Effector CD4-positive, alpha-beta T cell (primary cell): ENCODE data around the gene COMMD8.

Experiments
- DNase-seq: peaks from one replicate; pipeline ENCODE4 v3.0.0-alpha.2; 2020

Gene COMMD8

DNA sequence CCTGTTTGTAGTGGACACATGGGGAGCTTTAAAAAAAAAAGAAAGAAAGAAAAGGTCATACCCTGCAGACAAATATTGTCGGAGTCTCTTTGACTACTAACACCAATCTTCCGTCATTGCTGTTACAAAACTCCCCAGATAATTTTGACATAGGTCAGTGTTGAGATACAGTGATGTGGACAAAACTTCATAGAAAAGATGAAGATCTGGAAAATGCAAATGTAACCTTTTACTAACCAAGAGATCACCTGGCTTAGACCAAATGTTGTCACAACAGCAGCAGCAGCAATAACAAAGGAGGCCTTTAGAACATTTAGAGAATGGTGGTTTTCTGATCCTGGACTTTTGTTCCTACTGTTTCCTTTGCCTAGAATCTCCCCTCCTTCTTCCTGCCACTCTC lies 8.1 kb upstream of the COMMD8 start:
- DNase-seq = no peak

DNA sequence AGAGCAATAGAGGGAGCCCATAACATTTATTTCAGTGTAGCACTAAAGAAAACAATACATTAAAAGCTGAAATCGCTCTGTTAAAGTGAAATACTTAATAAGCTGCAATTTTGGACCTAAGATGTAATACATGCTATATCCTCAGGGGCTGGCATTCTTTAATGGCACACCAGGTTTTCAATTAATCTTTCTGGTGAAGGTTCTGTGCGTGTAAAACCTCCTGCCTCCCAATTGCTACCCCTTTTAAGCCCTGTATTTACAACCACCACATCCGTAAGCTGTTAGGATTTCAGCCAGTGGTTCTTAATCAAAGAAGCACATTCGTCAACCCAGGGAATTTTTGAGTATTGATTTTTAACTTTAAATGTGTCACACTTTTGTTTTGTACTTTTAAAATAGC lies 7.6 kb upstream of the COMMD8 start:
- no peak for DNase-seq

GRCh38 chr4:47469951-47470350 lies 6.4 kb upstream of the COMMD8 start:
- no peak for DNase-seq

- DNase-seq = no peak
These were observed 5.3 kb upstream of the COMMD8 start for GRCh38 chr4:47468706-47469365.

DNA sequence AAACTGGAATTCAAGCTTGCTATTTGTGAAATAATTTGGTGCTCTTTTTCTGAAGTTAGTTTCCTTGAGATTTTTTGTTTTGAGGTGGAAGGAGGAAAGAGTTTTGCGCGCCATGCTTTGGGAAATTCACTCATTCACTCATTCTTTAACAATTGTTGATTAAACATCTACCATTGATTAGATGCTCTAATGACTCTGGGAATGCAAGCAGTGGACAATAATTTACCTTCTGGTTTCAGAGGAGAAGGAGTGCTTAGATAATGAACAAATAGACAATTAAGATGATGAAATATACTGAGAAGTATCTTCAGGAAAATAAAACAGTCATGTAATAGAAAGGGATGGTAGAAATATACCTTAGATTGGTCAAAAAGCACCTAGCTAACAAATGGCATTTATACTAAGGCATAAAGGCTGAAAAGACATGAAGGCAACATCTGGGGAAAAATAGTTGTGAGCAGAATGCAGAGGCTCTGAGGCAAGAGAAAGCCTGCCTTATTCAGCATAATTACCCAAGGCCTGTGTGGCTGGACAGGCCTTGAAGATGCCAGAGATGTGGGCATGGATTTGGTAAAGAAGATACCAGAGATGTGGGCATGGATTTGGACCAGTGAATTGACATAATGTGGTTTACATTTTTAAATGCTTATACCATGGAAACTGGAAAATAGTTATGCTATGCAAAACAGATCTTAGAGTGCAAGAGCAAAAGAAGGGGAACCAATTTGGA lies 2.7 kb upstream of the COMMD8 start:
- DNase-seq = no peak

GRCh38 chr4:47465004-47465403 lies 1.5 kb upstream of the COMMD8 start:
- no peak for DNase-seq

DNA sequence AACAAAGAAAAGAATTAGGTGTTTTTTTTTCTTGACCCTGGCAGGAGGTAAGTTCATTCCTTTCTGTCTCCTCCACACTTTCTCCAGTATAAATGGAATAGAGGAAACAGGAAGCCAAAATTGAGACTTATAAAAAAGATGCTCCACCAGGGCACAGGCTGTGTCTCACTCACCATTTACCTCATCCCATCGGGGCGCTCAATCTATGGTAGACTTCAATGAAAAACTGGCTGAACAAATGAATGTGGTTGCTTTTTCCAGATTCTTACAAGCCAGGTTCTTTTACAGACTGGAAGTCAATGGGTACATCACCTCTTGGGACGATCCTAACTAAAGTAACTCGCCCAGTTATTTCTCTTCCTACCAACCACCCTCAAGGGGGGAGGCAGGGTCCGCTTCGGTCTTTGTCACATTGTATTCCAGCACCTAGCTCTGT lies 685 bp downstream of the COMMD8 start:
- no peak for DNase-seq

- no peak for DNase-seq
These were observed 11.8 kb downstream of the COMMD8 start for GRCh38 chr4:47451657-47452056.

DNA sequence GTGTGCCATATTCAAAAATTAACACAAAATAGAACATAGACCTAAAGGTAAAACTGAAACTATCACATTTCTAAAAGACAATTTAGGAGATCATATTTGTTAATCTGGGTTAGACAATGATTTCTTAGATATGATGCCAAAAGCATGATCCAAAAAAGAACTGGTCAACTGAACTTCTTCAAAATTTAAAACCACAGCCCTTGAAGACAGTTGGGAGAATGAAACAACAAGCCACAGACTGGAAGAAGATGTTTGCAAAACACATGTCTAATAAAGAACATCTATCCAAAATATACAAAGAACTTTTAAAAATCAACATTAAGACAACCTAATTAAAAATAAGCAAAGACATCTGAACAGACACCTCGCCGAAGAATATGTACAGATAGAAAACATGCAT lies 19.5 kb downstream of the COMMD8 start:
- no peak for DNase-seq

DNA sequence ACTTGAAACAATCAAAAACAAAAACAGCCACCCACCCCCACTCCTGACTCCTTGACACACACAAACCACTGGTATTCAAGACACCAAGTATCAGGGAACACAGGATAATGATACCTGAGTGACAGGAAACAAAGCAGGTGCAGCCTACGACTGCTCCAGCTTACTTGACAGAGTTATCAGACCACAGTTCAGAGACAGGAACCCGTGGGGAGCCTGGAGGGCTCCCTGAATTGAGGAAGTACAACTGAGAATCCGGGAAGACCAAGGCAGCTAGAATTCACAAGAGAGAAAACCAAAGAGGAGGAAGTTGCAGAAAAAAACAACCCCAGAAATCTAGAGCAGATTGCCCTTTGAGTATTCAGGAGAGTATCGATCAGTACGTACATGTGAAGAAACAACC lies 20.5 kb downstream of the COMMD8 start:
- no peak for DNase-seq

GRCh38 chr4:47434931-47435330 lies 28.6 kb downstream of the COMMD8 start:
- no peak for DNase-seq

DNA sequence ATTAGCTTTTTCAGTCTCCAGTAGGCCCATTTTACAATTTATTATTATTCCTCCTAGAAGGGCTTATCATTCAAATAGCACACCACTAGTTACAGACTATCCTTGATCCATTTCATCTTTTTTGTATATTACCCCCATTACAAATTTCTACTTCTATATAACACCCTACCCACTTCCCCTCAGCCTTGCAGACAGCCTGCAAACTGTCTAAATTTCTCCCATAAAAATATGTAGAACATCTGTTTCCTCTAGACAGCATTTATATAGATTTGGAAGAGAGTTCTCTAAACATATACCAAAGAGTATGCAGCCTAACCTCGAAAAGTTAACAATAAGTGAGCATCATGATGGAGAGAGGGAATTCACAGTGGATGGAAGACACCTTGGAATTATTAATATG lies 30.8 kb downstream of the COMMD8 start:
- DNase-seq = no peak

DNA sequence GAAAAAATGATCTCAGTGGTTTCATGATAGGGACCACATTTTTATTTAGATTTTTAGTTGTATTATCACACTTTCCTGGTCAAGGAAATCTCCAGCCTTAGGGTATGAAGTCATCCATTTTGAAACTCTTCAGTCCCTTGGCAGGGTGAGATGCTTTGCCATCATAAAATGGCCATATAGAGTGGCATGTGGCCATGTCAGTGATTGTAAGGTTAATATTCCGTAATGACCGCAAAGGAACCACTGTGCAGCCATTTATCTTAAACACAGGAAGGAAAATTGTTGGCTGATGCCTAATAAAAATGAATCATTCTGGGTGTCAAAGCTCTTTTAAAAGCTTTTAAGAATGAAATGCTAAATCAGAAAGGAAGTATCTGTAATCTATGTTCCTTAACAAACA lies 35.6 kb downstream of the COMMD8 start:
- DNase-seq = no peak

- no peak for DNase-seq
These were observed 37.9 kb downstream of the COMMD8 start for GRCh38 chr4:47425628-47426027.

DNA sequence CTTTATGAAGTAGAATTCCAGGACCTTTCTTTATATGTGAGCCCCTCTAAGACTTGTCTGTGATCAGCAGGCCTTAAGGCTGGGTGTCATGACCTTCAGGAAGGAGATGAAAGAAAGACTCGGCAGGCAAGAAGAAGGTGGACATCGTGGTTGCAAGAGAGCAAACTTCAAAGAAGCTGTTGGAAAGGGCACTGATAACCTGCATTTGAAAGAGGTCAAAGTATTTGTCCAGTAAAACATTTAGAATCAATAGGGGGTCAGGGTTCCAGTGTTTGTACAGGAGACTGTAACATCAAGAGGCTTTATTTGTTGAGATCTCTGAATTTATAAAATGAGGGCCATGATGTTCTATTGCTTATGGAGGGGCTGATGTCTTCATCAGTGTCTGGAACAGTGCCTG lies 44.2 kb downstream of the COMMD8 start:
- DNase-seq = no peak

- no peak for DNase-seq
These were observed 45.4 kb downstream of the COMMD8 start for GRCh38 chr4:47418147-47418546.

GRCh38 chr4:47415719-47416118 lies 47.8 kb downstream of the COMMD8 start:
- DNase-seq = no peak

- DNase-seq = no peak
These were observed 50.0 kb downstream of the COMMD8 start for GRCh38 chr4:47413521-47413920.

DNA sequence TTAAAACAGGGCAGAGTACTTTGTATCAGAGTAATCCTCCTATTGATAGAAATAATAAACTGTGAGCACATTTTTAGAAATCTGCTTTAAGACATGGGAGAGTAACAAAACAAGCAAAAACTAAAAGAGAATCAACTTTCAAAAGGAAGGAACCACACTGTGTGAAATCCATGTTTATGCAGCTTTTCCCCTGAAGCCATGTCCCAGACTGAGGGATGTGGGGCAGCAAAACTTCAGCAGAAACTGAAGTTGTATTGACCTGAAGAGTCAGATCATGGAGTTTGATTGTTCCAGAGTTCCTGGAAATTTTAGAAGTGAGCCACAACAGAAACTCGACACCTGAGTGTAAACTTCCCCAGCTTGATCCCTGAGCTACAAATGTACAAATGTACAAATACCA lies 53.2 kb downstream of the COMMD8 start:
- DNase-seq = no peak

DNA sequence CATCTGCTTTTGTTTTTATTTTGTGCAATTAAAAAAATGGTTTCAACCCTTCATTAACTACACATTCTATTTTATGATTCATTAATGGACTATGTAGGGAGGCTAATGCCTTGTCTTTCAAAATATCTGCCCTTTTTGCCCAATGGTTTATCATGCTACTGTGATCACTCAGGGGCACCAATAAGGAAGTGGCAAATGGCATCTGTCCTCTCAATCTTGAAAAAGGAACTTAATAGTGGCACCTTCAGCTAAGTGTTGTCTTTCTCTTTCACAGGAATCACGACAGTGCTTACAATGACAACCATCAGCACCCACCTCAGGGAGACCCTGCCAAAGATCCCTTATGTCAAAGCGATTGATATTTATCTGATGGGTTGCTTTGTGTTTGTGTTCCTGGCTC lies 57.1 kb downstream of the COMMD8 start:
- DNase-seq = no peak
